ENCODE data around the gene NECTIN1. TPM values are rescaled to one million over a fixed set of nuclear protein-coding genes. Genes with fewer than 3 reads are reported as not detected.

NECTIN1 gene
- total RNA-seq, 2 experiments from 2014 or later = 5.8 to 14.3 TPM

DNA sequence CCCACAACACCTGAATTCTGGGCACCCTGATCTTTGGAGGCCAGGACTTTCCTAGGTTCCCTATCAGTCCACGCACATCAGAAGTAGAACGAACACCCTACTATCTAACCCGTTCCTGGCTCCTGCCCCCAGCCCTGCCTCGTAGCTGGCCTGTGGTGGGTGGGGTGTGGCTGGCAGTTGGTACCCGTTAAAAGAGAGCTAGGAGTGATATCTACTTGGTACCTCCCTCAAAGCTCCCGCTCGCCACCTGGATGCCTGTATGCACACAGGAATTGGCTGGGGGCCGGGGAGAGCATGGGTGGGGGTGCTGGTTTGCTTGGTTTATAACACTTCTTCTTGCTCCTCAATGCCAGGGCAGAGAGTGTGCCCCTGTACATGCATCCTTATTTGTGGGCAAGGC is 14.0 kb upstream of the NECTIN1 start:
- H3K4me1 ChIP-seq (ENCODE audit: insufficient read depth, low read length, poor library complexity, severe bottlenecking) = no peaks in the 10 kb centered on the region
- ChIA-PET CTCF (ENCODE audit: unreplicated experiment) (no interaction called here), POLR2A (no interaction called here)
- intact Hi-C loops (cut with micrococcal nuclease; ENCODE audit: unreplicated experiment) = no loop called here
- no peak overlapping the region for H2AFZ ChIP-seq (ENCODE audit: low read length)
- no peak overlapping the region for H3K4me3 ChIP-seq (ENCODE audit: low read depth, low read length, poor library complexity, severe bottlenecking)
- no peaks in the 10 kb centered on the region for H3K9me2 ChIP-seq (ENCODE audit: insufficient read depth, low read length)
- DNase-seq (ENCODE audit: low spot score) = no peak
- H4K20me1 ChIP-seq (ENCODE audit: insufficient read depth, low read length) = no peaks in the 10 kb centered on the region
- H3K36me3 ChIP-seq (ENCODE audit: insufficient read depth, low read length) = no peaks in the 10 kb centered on the region
- no peak for TF ChIP-seq EZH2phosphoT487 (IDR thresholded peaks at IDR 0.05; ENCODE audit: borderline replicate concordance, low read depth, low read length)
- TF ChIP-seq, protein P1, sequence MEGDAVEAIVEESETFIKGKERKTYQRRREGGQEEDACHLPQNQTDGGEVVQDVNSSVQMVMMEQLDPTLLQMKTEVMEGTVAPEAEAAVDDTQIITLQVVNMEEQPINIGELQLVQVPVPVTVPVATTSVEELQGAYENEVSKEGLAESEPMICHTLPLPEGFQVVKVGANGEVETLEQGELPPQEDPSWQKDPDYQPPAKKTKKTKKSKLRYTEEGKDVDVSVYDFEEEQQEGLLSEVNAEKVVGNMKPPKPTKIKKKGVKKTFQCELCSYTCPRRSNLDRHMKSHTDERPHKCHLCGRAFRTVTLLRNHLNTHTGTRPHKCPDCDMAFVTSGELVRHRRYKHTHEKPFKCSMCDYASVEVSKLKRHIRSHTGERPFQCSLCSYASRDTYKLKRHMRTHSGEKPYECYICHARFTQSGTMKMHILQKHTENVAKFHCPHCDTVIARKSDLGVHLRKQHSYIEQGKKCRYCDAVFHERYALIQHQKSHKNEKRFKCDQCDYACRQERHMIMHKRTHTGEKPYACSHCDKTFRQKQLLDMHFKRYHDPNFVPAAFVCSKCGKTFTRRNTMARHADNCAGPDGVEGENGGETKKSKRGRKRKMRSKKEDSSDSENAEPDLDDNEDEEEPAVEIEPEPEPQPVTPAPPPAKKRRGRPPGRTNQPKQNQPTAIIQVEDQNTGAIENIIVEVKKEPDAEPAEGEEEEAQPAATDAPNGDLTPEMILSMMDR (conservative IDR thresholded peaks at IDR 0.05; ENCODE audit: low read length) = no peak
- no peak overlapping the region for H3K27ac ChIP-seq (ENCODE audit: low read depth, low read length, poor library complexity, severe bottlenecking)
- H3K4me2 ChIP-seq (ENCODE audit: low read length) = no peak overlapping the region
- no TSS peak for BruUV-seq (replicated peaks)
- H3K9me3 ChIP-seq (ENCODE audit: low read length) = no peaks in the 10 kb centered on the region
- H3K79me2 ChIP-seq (ENCODE audit: insufficient read depth, low read depth, low read length) = no peaks in the 10 kb centered on the region

DNA sequence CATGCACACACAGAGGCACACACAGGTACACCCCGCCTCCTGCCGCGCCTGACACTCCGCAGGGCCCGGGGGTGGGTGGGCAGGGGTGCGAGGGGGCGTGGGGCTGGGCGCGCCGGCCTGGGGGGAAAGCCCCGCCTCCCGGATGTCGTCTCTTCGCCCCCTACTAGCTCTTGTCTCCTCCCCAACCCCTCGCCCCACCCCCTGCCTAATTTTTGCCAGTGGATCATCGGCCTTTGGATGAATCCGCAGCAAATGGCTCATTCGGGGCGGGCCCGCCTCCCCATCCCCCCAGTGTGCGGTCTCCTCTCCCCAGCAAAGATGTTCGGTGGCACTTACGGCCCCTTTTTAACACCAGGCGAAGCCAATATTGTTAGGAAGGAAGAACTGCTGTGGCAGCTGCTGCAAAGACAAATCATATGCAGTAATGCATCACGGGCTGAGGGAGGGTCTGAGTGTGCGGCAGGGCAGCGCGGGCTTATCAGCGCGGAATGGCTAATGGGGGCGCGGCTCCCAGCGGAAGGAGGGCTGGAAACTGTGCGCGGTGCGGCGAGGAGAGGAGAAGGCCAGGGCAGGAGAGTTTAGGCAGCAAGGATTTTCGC is 13.4 kb upstream of the NECTIN1 start:
- H3K79me2 ChIP-seq (ENCODE audit: insufficient read depth, low read depth, low read length) = no peaks in the 10 kb centered on the region
- H3K4me3 ChIP-seq (ENCODE audit: low read depth, low read length, poor library complexity, severe bottlenecking) = no peak overlapping the region
- no peak overlapping the region for H2AFZ ChIP-seq (ENCODE audit: low read length)
- no peaks in the 10 kb centered on the region for H3K4me1 ChIP-seq (ENCODE audit: insufficient read depth, low read length, poor library complexity, severe bottlenecking)
- no peaks in the 10 kb centered on the region for H3K9me3 ChIP-seq (ENCODE audit: low read length)
- no peak for DNase-seq (ENCODE audit: low spot score)
- H3K27ac ChIP-seq (ENCODE audit: low read depth, low read length, poor library complexity, severe bottlenecking) = no peak overlapping the region
- POLR2A ChIA-PET = no interaction called here
- no TSS peak for BruUV-seq (replicated peaks)
- no peak for TF ChIP-seq EZH2phosphoT487 (IDR thresholded peaks at IDR 0.05; ENCODE audit: borderline replicate concordance, low read depth, low read length)
- TF ChIP-seq, protein P1 (conservative IDR thresholded peaks at IDR 0.05; ENCODE audit: low read length) = no peak
- H3K9me2 ChIP-seq (ENCODE audit: insufficient read depth, low read length) = no peaks in the 10 kb centered on the region
- CTCF ChIA-PET (ENCODE audit: unreplicated experiment) = no interaction called here
- intact Hi-C loops (cut with micrococcal nuclease; ENCODE audit: unreplicated experiment) = no loop called here
- H3K36me3 ChIP-seq (ENCODE audit: insufficient read depth, low read length) = no peaks in the 10 kb centered on the region
- no peak overlapping the region for H3K4me2 ChIP-seq (ENCODE audit: low read length)
- no peaks in the 10 kb centered on the region for H4K20me1 ChIP-seq (ENCODE audit: insufficient read depth, low read length)

DNA sequence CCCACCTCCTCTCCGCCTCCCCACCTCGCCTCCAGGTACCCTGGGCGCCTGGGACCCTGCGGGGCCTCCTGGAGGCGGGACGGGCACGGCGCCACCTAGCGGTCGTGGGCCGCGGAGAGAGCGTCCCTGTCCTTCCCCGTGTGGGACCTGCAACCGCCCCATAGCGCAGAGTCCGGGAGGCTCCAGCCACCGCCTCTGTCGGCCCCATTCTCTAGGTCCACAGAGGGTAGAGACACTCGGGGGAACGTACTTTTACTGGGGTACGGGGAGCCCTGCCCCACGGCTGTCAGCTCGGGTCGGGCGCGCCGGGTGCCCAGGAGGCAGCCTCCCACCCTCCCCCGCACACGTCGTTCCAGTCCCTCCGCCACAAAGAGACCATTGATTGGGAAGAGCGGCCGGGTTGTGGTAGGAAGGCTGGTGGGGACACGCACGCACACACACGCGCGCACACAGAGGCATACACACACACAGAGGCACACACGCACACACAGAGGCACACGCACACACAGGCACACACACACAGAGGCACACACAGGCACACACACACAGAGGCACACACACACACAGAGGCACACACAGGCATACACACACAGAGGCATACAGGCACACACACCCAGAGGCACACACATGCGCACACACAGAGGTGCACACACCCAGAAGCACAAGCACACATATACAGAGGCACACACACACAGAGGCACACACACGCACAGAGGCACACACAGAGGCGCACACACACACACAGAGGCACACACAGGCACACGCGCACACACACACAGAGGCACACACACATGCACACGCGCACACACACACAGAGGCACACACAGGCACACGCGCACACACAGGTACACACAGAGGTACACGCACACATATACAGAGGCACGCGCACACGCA is 12.6 kb upstream of the NECTIN1 start:
- no peaks in the 10 kb centered on the region for H3K9me2 ChIP-seq (ENCODE audit: insufficient read depth, low read length)
- POLR2A ChIA-PET = no interaction called here
- no peak overlapping the region for H3K4me3 ChIP-seq (ENCODE audit: low read depth, low read length, poor library complexity, severe bottlenecking)
- H3K27ac ChIP-seq (ENCODE audit: low read depth, low read length, poor library complexity, severe bottlenecking) = no peak overlapping the region
- TF ChIP-seq, protein P1 (conservative IDR thresholded peaks at IDR 0.05; ENCODE audit: low read length) = peak; percentile 83
- TF ChIP-seq EZH2phosphoT487 (IDR thresholded peaks at IDR 0.05; ENCODE audit: borderline replicate concordance, low read depth, low read length) = no peak
- intact Hi-C loops (cut with micrococcal nuclease; ENCODE audit: unreplicated experiment) = loop anchor here (1.0 kb wide), 1 partner anchor 75 kb away; no protein-coding TSS in a partner anchor
- CTCF ChIA-PET (ENCODE audit: unreplicated experiment) = no interaction called here
- no peaks in the 10 kb centered on the region for H3K79me2 ChIP-seq (ENCODE audit: insufficient read depth, low read depth, low read length)
- no peaks in the 10 kb centered on the region for H3K9me3 ChIP-seq (ENCODE audit: low read length)
- no peaks in the 10 kb centered on the region for H4K20me1 ChIP-seq (ENCODE audit: insufficient read depth, low read length)
- no TSS peak for BruUV-seq (replicated peaks)
- H3K4me2 ChIP-seq (ENCODE audit: low read length) = no peak overlapping the region
- H3K4me1 ChIP-seq (ENCODE audit: insufficient read depth, low read length, poor library complexity, severe bottlenecking) = no peaks in the 10 kb centered on the region
- DNase-seq (ENCODE audit: low spot score) = peak; percentile 50
- no peaks in the 10 kb centered on the region for H3K36me3 ChIP-seq (ENCODE audit: insufficient read depth, low read length)
- no peak overlapping the region for H2AFZ ChIP-seq (ENCODE audit: low read length)

Data from OCI-LY7 (cell line).